ENCODE results near the gene MYO10. TPM values are rescaled to one million over a fixed set of nuclear protein-coding genes. Genes with fewer than 3 reads are reported as not detected.

The MYO10 gene
- total RNA-seq, 2 donors from 2014 or later: 24.7 to 77.0 TPM

DNA sequence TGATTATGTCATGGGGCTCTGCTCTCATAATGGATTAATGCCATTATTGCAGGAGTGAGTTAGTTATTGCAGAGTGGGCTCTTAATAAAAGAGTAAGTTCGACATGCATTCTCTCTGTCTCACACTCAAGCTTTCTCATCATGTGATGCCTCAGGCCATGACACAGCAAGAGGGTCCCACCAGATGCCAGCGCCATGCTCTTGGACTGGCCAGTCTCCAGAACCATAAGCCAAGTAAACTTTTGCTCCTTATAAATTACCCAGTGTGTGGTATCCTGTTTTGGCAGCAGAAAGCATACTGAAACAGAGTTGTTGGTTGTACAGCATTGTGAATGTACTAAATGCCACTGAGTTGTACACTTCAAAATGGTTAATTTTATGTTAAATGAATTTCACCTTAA, 138.1 kb downstream of the MYO10 start:
- intact Hi-C loops (cut with DNase I): loop anchor here (10.0 kb wide), 1 partner anchor 303 kb away; no protein-coding TSS in a partner anchor
- WGBS: 69% methylated on average over 2 of the region's 2 CpGs

DNA sequence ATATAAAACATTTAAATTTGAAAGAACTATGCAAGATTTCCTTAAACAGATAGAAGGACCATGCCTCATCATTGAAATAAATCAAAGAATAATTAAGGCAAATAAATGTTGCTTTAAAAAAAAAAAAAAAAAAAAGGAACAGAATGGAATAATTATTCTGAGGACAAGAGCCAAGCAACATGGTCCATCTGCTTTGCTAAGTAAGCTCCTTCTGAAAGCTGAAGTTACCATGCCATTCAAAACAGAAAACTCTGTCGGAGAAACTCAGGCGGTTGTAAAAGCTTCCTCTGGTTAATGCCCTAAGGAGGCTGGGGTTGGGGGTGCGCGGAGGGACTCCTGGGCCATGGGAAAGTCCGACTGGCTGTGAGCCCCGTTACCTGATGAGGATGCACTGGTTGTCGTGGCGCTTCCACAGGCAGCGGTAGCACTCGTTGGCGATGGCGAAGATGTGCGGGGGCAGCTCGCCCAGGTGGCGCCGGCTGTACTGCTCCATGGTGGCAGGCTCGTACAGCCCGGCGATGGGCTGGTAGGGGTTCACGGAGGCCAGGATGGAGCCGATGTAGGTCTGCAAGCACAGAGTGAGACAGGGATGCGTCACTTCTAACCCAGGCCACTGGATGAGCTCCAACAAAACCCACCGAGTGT, 141.7 kb downstream of the MYO10 start:
- H3K36me3 ChIP-seq: no peaks in the 10 kb centered on the region
- no peak for DNase-seq (ENCODE audit: low spot score)
- no peak overlapping the region for H3K4me3 ChIP-seq
- intact Hi-C loops (cut with DNase I): loop anchor here (5.0 to 10.0 kb wide), 3 partner anchors 300 to 398 kb away; no protein-coding TSS in a partner anchor
- no peaks in the 10 kb centered on the region for H3K4me1 ChIP-seq (replicated peaks)
- WGBS: 93% methylated on average over 14 of the region's 23 CpGs
- H3K27me3 ChIP-seq (replicated peaks; ENCODE audit: insufficient read depth): no peaks in the 10 kb centered on the region
- no peak overlapping the region for H3K27ac ChIP-seq
- TF ChIP-seq POLR2AphosphoS5 (IDR thresholded peaks at IDR 0.05) (no peak), POLR2A (IDR thresholded peaks at IDR 0.05) (no peak)
- TF ChIP-seq, protein P1, sequence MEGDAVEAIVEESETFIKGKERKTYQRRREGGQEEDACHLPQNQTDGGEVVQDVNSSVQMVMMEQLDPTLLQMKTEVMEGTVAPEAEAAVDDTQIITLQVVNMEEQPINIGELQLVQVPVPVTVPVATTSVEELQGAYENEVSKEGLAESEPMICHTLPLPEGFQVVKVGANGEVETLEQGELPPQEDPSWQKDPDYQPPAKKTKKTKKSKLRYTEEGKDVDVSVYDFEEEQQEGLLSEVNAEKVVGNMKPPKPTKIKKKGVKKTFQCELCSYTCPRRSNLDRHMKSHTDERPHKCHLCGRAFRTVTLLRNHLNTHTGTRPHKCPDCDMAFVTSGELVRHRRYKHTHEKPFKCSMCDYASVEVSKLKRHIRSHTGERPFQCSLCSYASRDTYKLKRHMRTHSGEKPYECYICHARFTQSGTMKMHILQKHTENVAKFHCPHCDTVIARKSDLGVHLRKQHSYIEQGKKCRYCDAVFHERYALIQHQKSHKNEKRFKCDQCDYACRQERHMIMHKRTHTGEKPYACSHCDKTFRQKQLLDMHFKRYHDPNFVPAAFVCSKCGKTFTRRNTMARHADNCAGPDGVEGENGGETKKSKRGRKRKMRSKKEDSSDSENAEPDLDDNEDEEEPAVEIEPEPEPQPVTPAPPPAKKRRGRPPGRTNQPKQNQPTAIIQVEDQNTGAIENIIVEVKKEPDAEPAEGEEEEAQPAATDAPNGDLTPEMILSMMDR (IDR thresholded peaks at IDR 0.05): no peak
- no peaks in the 10 kb centered on the region for H3K9me3 ChIP-seq

More for the DNA sequence above, 138.1 kb downstream of the MYO10 start:
- Histone ChIP-seq H3K4me1 (replicated peaks) (no peaks in the 10 kb centered on the region), H3K9me3 (no peaks in the 10 kb centered on the region), H3K27ac (no peak overlapping the region), H3K4me3 (no peak overlapping the region), H3K36me3 (no peaks in the 10 kb centered on the region), H3K27me3 (replicated peaks; ENCODE audit: insufficient read depth) (no peaks in the 10 kb centered on the region)
- TF ChIP-seq, protein P1 (IDR thresholded peaks at IDR 0.05): no peak
- no peak for TF ChIP-seq POLR2AphosphoS5 (IDR thresholded peaks at IDR 0.05)
- TF ChIP-seq POLR2A (IDR thresholded peaks at IDR 0.05): no peak
- DNase-seq (ENCODE audit: low spot score): no peak

- intact Hi-C loops (cut with DNase I): loop anchor here (5.0 to 10.0 kb wide), 3 partner anchors 298 to 400 kb away; no protein-coding TSS in a partner anchor
- WGBS: 78% methylated on average over 13 of the region's 13 CpGs
- Histone ChIP-seq H3K27ac (no peak overlapping the region), H3K4me1 (replicated peaks) (no peaks in the 10 kb centered on the region), H3K4me3 (no peak overlapping the region), H3K27me3 (replicated peaks; ENCODE audit: insufficient read depth) (no peaks in the 10 kb centered on the region), H3K36me3 (no peaks in the 10 kb centered on the region), H3K9me3 (no peaks in the 10 kb centered on the region)
- DNase-seq (ENCODE audit: low spot score): no peak
- TF ChIP-seq POLR2A (IDR thresholded peaks at IDR 0.05): no peak
- TF ChIP-seq, protein P1 (IDR thresholded peaks at IDR 0.05): no peak
- TF ChIP-seq POLR2AphosphoS5 (IDR thresholded peaks at IDR 0.05): no peak
These were observed 143.4 kb downstream of the MYO10 start for GRCh38 chr5:16792598-16793275.

DNA sequence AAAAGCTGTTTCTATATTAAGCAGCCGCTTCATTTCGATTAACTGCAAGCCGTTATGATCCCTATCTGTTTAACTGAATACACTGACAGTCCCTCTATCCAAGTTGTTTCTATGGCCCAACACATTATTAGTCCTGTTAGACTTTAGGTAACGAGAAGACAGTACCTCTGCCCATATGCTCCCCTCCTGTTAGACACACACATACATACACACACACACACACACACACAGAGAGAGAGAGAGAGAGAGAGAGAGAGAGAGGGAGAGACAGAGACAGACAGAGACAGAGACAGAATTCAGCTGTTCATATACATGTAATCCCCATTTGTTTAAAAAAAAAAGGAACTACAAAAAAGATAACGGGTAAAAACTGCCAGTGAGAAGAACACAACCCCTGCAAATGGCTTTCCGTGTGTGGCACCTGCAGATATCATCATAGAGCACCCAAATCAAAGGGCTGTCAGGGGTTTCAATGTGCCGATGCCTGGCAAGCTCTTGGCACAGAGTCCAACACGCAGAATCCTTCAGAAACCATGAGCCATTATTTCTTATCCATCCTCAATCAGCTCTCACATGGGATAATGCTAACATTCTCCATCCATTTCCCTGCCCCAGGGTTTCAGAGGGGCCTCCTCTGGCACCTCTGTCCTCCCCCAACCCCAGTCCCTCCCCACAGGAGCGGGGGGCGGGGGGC, 144.0 kb downstream of the MYO10 start:
- TF ChIP-seq, protein P1 (IDR thresholded peaks at IDR 0.05): no peak
- TF ChIP-seq POLR2AphosphoS5 (IDR thresholded peaks at IDR 0.05): no peak
- no peak for TF ChIP-seq POLR2A (IDR thresholded peaks at IDR 0.05)
- 65% methylated on average over 9 of the region's 10 CpGs for WGBS
- no peaks in the 10 kb centered on the region for H3K27me3 ChIP-seq (replicated peaks; ENCODE audit: insufficient read depth)
- no peaks in the 10 kb centered on the region for H3K4me1 ChIP-seq (replicated peaks)
- DNase-seq (ENCODE audit: low spot score): no peak
- no peaks in the 10 kb centered on the region for H3K36me3 ChIP-seq
- no peak overlapping the region for H3K4me3 ChIP-seq
- intact Hi-C loops (cut with DNase I): loop anchor here (5.0 to 10.0 kb wide), 3 partner anchors 297 to 400 kb away; no protein-coding TSS in a partner anchor
- H3K9me3 ChIP-seq: no peaks in the 10 kb centered on the region
- no peak overlapping the region for H3K27ac ChIP-seq
